Activated CD4-positive, alpha-beta T cell treated with anti-CD3 and anti-CD28 coated beads, Interleukin-2, amount 50 U/mL, for 1 hour (primary cell): ENCODE results near the gene GORAB.

Experiments used
- DNase-seq: peaks from one replicate; pipeline ENCODE4 v3.0.0-alpha.2; 2020

Gene GORAB

DNA sequence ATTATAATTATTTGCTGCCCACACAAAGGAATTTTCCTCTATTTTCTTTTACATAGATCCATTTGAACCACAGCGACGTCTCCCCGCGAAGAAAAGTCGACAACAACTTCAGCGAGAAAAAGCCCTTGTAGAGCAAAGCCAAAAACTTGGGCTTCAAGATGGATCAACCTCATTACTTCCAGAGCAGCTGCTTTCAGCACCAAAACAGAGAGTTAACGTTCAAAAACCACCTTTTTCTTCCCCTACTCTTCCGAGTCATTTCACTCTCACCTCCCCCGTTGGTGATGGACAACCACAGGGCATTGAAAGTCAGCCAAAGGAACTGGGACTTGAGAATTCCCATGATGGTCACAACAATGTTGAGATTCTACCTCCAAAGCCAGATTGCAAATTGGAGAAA is 7.2 kb downstream of the GORAB start:
- no peak for DNase-seq

DNA sequence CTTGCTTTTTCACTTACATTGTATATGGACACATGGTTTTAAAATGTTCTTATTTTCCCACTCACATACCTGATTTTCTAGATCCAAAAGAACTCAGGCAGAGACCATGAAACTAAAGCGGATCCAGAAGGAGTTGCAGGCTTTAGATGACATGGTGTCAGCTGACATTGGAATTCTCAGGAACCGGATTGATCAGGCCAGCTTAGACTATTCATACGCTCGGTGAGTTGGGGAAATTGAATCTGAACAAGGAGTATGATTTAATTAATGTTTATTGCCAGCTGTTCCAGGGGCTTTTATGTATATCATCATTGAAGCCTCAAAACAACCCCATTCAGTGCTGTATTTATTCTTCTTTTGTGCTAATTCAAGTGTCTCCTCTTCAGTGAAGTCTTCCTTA is 12.7 kb downstream of the GORAB start:
- no peak for DNase-seq

DNA sequence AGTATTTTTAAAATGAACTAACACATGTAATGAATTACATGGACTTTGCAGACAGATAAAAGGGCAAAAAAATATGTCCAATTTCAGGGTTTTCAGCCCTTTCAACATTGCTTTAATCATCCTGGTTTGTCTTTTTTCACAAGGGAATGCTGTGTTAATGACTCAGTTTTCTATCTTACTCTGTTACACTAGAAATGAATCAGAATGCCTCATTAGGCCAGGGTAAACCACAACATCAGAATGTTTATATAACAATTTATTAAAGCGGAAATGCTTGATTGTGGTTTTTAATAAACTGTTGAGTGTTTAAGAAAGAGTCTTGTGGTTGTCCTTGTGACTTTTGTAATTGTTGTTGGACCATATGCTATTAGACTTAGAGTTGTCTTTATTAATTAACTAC is 13.5 kb downstream of the GORAB start:
- DNase-seq: no peak

DNA sequence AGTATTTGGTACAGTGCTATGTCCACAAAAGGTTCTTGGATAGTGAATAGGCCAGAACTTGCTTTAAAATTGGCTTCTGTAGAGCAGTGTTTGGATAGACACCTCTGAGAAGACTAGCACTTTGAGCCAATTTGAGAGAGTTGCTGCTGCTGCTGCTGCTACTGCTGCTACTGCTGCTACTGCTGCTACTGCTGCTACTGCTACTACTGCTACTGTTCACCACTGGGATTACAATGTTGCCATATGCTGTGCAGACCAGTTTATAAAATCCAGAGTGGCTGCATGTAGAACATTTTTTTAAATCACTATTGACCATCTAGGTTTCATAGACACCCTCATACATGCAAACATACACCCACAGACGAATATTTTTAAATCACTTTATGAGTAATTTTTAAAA is 15.3 kb downstream of the GORAB start:
- no peak for DNase-seq

DNA sequence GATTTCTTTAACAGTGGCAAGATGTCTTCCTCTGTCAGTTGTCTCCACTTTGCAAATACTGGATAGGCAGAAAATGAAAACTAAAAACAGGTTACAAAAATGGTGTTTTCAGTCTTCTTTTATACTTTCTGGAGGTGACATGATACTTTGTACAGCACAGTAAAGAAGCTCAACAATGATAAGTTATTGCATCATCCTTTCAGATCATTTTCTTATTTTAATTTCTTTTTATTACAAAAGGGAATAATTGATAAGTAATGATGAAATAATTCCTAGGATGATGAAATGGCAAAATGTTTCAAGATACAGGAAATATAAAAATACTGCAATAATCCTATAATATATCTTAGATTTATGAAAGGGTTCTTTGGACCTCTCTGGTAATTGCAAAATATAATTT is 16.5 kb downstream of the GORAB start:
- no peak for DNase-seq

DNA sequence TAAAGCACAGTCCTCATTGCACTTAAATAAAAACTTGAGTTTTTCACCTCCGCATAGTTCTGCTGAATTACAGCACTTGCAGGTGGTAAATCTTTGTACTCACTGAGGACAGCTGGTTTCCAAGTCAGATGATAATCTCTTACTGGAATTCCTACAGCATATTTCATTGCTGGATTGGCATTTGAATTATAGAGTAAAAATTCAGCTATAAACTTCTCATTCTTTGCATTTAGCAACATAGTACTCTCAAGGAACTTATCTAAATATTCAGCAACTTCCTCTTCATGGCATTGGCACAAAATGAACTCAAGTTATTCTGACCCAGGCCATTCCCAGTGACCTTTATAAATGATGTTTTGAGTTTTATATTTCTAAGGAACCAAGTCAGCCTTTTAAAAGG is 23.4 kb downstream of the GORAB start:
- DNase-seq: no peak

DNA sequence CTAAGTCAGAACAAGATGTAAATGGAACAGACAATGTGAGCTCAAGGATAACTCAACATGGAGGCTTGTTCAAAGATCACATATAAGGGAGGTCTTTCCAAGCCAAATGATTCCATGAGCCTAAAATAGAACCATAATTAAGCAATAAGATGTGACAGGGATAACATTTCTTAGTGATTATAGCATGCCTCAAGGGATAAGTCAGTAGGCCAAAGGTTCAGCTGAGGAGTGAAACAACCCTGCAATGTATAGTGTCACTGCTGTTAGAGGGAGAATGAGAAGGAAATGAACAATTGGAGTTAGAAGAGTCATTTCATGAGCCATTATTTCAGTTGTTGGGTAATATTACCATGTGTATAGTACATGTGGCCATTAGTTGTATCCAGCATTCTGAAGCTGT is 25.0 kb downstream of the GORAB start:
- DNase-seq: no peak

DNA sequence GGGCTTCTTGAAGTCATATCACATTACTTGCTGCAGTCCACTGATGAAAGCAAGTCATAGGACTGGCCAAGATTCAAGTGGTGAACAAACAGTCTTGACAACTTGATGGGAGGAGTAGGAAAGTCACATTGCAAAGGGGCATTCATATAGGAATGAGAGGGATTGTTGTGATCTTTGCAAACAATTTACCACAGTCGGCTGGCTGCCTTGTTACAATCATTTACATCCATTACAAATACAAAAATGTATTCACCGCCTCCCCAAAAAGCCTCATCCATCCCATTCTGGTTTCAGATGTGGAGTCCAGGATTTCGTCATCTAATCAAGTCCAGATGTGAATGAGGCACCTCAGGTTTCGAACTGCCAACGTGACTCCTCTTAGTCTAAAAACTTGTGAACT is 26.8 kb downstream of the GORAB start:
- no peak for DNase-seq

DNA sequence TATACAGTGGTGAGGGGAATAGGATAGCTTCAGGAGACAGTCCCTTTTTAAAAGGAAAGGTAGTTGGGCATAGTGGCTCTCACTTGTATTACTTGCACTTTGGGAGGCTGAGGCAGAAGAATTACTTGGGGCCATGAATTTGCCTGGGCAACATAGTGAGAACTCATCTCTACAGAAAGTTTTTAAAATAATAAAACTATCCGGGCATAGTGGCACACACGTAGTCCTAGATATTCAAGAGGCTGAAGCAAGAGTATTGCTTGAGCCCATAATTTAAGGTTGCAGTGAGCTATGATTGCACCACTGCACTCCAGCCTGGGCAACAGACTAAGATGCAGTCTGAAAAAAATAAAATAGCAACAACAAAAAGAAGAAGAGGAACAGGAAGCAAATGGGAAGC is 27.2 kb downstream of the GORAB start:
- DNase-seq: no peak

DNA sequence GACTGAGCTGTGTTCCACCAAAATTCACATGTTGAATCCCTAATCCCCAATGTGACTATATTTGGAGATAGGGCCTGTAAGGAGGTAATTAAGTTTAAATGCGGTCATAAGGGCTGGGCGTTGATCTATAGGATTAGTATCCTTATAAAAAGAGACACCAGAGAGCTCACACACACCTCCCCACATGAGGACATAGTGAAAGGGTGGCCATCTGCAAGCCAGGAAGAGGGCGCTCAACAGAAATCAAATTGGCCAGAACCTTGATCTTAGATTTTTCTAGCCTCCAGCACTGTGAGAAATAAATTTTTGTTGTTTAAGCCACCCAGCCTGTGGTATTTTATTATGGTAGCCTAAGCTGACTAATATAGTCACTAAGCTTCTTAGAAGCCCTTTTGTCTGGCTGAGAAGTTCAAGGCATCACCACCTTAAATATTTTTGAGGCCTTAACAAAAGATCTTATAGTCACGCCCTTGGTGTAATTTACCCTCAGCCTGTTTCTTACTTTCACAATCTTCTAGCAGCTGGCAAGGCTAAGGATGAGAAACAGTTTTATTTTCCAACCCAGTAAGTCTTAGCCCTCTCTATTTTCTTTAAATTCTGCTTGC is 28.8 kb downstream of the GORAB start:
- no peak for DNase-seq

DNA sequence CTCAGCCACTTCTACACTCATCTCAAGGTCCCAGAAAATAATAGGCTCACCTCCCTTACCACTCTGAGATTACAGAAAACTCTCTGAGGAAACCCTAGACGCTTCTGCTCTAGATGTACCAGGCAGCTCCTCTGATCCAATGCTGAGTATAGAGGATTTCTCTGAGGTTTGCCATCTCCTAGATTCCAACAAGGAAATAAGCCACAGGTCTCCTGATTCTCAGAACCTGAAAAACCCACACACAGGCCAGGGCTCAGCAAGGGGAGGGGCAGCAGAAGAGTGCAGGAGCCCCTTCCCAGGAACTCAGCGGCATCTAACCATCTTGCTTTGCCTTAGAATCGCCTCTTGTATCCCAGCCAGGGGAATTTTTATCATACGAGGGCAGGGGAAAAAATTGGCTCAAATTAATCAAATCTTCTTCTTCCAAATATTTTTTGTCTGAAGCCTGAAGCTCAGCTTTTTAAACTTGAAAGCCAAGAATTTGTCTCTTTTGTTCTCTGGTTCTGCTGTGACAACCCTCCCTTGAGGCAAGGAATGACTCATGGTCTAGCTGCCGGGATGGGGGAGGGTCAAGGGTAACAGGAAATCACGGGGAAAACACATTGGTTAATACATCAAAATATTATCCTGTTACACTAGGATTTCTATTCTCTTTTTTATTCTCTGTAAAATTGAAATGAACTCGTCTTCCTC is 30.8 kb downstream of the GORAB start:
- DNase-seq: no peak

DNA sequence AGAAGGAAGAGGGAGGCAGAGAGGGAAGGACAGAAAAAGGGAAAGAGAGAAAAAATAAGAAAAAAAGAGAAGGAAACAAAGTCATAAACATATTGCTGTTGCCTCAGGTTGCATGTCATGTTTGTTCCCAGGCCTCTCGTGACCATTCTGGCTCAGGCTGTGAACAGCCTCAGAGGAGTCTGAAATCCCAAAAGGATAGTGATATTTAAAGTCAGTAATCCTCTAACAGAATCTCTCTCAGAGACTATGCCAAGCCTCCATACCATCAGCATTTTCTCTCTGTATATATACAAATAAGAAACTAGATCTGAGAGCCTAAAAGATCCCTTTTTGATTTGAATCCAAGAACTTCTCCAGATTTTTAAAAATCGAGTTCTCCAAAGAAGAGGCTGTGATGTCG is 35.2 kb downstream of the GORAB start:
- DNase-seq: no peak

DNA sequence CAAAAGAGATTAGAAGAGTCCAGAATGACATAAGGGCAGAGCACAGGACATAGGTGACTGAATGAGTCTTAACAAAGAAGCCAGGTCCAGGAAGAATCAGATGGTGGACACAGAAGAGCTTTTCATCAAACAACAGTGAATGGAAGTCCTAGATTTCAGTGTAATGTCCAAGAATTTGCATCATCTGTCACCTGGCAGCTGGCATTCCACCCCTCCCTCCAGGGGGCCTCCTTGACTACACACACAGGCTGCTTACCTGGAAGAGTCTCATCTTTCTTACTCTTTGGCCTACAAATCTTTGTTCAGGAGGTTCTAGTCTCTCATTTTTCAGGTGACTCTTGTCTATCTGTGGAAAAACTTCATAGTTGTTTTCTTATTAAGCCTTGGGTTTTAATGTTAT is 36.2 kb downstream of the GORAB start:
- DNase-seq: no peak

DNA sequence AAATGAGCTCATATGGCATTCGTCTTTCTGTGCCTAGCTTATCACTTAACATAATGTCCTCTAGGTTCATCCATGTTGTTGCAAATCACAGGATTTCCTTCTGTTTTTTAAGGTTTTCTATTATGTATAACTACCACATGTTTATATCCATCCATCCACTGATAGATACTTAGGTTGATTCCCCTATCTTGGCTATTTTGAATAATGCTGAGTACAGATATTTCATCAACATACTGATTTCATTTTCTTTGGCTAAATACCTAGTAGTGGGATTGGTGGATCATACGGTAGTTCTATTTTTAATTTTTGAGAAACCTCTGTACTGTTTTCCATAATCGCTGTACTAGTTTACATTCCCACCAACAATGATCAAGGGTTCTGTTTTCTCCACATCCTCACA is 45.0 kb downstream of the GORAB start:
- no peak for DNase-seq

DNA sequence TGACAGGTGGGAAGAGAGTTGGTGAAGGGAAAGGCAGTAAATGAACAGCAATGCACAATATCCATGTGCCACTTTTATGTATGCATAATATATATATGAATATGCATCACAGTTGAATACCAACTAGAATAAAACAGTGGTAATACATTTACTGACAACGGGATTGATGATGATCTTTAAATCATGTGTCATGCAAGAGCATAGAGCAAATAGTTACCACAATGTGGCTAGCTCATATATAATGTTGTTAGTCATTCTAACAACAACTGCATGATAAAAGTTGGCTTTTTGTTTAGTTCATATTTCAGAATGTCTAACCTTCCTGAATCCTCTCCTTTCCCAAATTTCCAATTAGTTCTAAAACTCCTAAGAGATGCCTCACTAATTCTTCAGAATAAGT is 46.4 kb downstream of the GORAB start:
- no peak for DNase-seq

DNA sequence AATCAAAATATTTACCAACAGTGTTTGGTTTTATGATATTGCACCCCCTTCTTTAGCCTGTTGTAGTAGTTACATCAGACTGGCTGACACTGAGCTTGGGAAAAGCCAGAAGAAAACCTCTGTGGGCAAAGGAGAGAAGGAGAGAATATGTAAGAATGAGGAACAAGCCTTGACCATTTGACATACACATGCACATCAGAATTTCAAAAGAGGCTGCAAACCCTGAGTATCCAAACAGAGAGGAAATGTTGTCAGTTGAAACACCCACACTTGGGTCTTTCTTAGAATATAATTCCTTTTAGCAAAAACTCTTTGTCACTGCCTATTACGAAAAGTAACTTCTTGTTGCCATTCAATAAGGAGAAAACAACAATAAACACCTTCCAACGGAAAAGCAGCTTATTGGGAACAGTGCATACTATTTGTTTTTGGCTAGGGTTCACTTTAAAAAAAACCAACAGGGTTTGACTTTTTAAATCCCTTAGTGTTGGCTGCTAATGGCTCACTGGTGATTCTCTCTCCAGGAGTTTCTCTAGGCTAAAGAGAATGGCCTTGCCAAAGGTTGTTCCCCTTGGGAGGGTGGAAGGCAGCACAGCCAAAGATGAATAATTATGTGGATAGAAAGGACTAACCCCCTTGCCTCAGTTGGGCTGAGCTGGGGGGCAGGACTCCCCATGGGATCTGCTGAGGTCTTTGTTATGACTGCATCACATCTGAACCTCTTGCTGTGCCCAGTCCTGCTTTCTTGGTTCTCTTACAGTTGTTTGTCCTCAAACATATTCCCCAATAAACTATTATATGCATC is 48.9 kb downstream of the GORAB start:
- DNase-seq: no peak

DNA sequence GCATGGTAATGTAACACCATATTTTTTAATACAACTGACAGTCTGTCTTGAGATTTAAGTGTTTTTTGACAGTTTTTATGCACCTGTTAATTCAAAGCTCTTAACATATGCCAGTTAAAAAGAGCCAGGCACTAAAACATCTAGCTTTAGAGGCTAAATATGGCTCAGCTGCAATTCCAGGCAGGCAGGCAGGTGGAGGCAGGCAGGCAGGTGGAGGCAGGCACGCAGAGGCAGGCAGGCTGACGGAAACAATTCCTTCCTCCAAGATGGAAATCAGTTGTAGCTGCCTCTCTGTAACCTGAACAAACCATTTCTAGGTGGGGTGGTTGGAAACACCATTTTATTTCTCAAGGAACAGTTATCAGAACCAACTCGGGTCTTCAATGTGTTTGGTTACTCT is 51.2 kb downstream of the GORAB start:
- DNase-seq: no peak

DNA sequence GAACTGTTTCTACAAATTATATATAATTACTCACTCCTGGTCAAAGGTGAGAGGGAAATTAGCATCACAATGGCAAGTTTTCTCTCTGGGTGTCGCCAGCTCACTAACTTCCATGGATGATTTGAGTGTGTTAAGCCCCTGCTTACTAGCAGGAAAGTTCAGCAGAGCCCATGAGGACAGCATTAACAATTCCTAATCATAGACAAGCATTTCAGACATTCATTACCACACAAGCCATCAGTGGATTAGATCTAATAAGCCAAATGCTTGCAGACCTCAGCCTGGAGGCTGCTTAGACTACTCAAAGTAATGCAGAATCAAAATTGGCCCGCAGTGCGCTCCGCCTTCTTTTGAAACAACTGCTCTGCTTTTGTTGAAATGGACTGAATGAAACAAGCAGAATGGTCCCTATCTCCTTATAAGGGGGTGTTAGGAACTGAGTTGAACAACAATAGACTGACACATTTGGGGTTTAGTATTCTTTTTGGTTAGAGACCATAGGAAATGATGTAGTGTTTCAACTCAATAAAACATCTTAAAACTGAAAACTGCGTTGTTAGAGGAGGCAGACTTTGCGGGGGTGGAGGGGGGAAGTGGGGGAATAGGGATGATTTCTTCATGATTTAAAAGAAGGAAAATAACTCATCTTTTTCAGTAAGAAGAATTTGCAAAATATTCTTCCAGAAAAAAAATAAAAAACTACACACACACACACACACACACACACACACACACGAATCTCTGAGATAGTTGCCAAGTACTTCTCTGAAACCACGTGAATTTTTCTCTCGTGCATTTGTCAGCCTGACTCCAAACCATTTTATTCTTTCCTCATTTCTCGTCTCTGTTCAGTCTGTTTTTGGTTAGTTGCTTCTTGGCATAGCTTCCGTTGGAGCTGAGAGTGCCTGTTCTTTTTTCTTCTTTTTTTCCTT is 54.6 kb downstream of the GORAB start:
- DNase-seq: no peak

DNA sequence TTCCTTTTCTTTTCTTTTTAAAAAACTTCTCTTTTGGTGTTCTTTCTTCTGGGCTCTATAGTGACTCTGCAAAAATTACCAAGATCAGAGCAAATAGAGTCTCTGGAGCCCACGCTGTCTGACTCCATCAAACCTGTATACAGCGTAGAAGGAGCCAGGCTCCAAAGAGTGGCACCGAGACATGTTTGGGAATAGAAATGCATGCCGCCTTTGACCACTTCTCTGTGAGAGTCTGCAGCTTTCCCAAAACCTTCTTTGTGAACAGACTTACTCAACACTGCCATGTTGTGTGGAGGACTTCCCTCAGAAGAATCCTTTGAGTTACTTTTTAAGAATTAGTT is 55.3 kb downstream of the GORAB start:
- DNase-seq: no peak

DNA sequence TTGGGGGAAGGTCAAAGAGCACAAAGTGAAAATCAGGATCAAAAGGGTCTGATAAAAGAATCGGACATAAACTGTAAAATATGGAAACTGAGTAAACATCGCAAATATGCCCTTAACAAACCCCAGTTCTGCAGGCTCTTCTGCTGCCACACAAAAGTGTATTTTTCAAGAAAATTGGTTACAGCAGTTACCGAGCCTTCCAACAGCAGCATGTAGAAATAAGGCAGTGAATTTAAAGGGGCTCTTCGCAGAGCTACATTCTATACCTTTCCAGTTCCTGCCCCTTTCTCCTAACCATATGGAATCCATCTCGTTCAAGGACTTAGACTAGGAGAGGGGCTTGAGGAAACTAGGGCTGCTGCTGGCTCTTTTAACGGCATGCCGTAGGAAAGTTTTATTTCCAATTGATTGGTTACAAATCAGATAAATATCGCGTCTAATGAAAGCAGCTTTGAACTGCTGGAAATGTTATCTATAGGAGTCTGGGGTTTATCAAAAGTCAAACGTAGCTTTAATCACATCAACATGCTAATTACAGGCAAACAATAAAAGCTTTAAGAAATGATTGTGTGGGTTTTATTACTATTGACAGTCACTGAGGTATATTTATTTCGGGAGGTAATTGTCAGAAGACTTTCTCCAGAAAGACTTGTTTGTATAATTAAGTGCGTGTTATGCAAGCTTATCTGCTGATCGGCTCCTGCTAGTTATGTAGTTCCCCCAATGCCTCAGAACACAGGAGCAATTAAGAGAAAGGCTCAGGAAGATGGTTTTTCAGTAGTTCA is 59.1 kb downstream of the GORAB start:
- no peak for DNase-seq

DNA sequence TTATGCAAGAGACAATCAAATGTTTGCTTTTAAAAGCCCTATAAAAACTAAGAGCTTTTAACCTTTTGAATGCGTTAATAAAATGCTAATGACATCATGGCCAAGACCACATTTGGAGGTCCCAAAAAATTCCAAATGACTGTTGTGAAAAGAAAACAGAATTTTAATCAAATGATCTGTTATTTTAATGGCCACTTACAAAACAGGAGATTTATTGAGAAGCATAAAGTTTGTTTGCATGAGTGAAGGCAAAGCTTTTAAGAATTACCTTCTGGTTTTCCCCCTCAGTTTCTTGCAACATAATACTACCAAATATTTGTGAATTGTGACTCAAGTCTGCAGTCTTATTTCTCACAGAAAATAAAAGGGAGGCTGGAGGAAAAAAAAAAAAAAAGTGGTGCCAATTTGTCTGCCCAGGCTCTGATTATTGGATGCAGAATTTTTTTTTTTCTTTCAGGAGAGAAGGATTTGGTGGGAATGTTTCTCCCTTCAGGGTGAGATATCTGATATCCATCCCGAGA is 60.7 kb downstream of the GORAB start:
- no peak for DNase-seq
